ENCODE data around the gene MOCS1.

Gene MOCS1

GRCh38 chr6:39899554-39900295, 34.5 kb downstream of the MOCS1 start:
- DNase-seq = no peak

GRCh38 chr6:39898625-39899024, 35.6 kb downstream of the MOCS1 start:
- DNase-seq = no peak

- no peak for DNase-seq
Observed at GRCh38 chr6:39897698-39898097, 36.6 kb downstream of the MOCS1 start.

- no peak for DNase-seq
Observed at GRCh38 chr6:39896701-39897100, 37.6 kb downstream of the MOCS1 start.

GRCh38 chr6:39893286-39893685, 41.0 kb downstream of the MOCS1 start:
- no peak for DNase-seq

- DNase-seq = no peak
Observed at GRCh38 chr6:39892490-39893129, 41.7 kb downstream of the MOCS1 start.

- no peak for DNase-seq
Observed at GRCh38 chr6:39891976-39892375, 42.3 kb downstream of the MOCS1 start.

- DNase-seq = no peak
Observed at GRCh38 chr6:39891353-39891752, 42.9 kb downstream of the MOCS1 start.

- no peak for DNase-seq
Observed at GRCh38 chr6:39889229-39889628, 45.0 kb downstream of the MOCS1 start.

- DNase-seq = no peak
Observed at GRCh38 chr6:39887692-39888450, 46.4 kb downstream of the MOCS1 start.

GRCh38 chr6:39886871-39887270, 47.4 kb downstream of the MOCS1 start:
- no peak for DNase-seq

- no peak for DNase-seq
Observed at GRCh38 chr6:39885691-39886090, 48.6 kb downstream of the MOCS1 start.

GRCh38 chr6:39884696-39885095, 49.6 kb downstream of the MOCS1 start:
- no peak for DNase-seq

GRCh38 chr6:39882531-39882899, 51.7 kb downstream of the MOCS1 start:
- DNase-seq = no peak

- DNase-seq = no peak
Observed at GRCh38 chr6:39881851-39882530, 52.3 kb downstream of the MOCS1 start.

GRCh38 chr6:39880594-39880993, 53.7 kb downstream of the MOCS1 start:
- DNase-seq = no peak

- no peak for DNase-seq
Observed at GRCh38 chr6:39879535-39879934, 54.7 kb downstream of the MOCS1 start.

GRCh38 chr6:39876826-39877225, 57.4 kb downstream of the MOCS1 start:
- DNase-seq = no peak

- DNase-seq = no peak
Observed at GRCh38 chr6:39876111-39876510, 58.2 kb downstream of the MOCS1 start.

- no peak for DNase-seq
Observed at GRCh38 chr6:39873439-39873838, 60.8 kb downstream of the MOCS1 start.

- DNase-seq = no peak
Observed at GRCh38 chr6:39870950-39871349, 63.3 kb downstream of the MOCS1 start.

- DNase-seq = no peak
Observed at GRCh38 chr6:39867592-39867991, 66.7 kb downstream of the MOCS1 start.
